Activated CD4-positive, alpha-beta T cell treated with anti-CD3 and anti-CD28 coated beads, Interleukin-2, amount 10 ng/mL, durations not matched to agents 7 days and 5 days (primary cell): ENCODE results near the gene ECT2L. TPM values are rescaled to one million over a fixed set of nuclear protein-coding genes. Genes with fewer than 3 reads are reported as not detected.

Source experiments
- CTCF ChIA-PET: fragments of 350-600 bp; sonication (Branson Sonifier 250); formaldehyde crosslinking; loops from one replicate; lab custom pipeline; 2021; ENCODE audit warnings: antibody characterized with exemption; lab: Charles Lee
- POLR2A ChIA-PET: fragments of 350-600 bp; sonication (Branson Sonifier 250); formaldehyde crosslinking; loops from one replicate; lab custom pipeline; 2021; ENCODE audit warnings: antibody characterized with exemption; lab: Charles Lee
- DNase-seq: peaks from one replicate; pipeline ENCODE4 v3.0.0-alpha.2; 2020
- H3K27ac Mint-ChIP-seq: one replicate; pipeline ENCODE4 v1.8.0; 2021; ENCODE audit warnings: mild to moderate bottlenecking, moderate library complexity, mixed read lengths
- H3K27me3 Mint-ChIP-seq: one replicate; pipeline ENCODE4 v1.8.0; 2021; ENCODE audit warnings: mixed read lengths
- H3K36me3 Mint-ChIP-seq: one replicate; pipeline ENCODE4 v1.8.0; 2021; ENCODE audit warnings: low read depth, mixed read lengths
- H3K4me1 Mint-ChIP-seq: one replicate; pipeline ENCODE4 v1.8.0; 2021; ENCODE audit warnings: mixed read lengths
- H3K4me3 Mint-ChIP-seq: one replicate; pipeline ENCODE4 v1.8.0; 2021; ENCODE audit warnings: mild to moderate bottlenecking, moderate library complexity, mixed read lengths
- H3K9me3 Mint-ChIP-seq: one replicate; pipeline ENCODE4 v1.8.0; 2021; ENCODE audit warnings: mixed read lengths
- total RNA-seq, 2 experiments: library from RNA; stranded (reverse); gene quantifications; one replicate each; pipeline ENCODE4 v1.2.3, GENCODE V29; 2021

Gene ECT2L
- total RNA-seq, 2 experiments from 2014 or later, result not detected

- Mint-ChIP-seq H3K36me3 (no peaks in the 10 kb centered on the region), H3K4me3 (no peak overlapping the region), H3K4me1 (no peaks in the 10 kb centered on the region), H3K27ac (no peak overlapping the region), H3K27me3 (no peaks in the 10 kb centered on the region), H3K9me3 (no peaks in the 10 kb centered on the region)
- no peak for DNase-seq
- POLR2A ChIA-PET, result no interaction called here
- CTCF ChIA-PET, result interaction anchor here (1.3 kb wide), 1 partner anchor 9 kb away, joined by 4 read pairs; no protein-coding TSS in a partner anchor
Observed at GRCh38 chr6:138873191-138873590, 77.3 kb downstream of the ECT2L start.

GRCh38 chr6:138882369-138883017 is 86.6 kb downstream of the ECT2L start:
- Mint-ChIP-seq H3K27me3 (no peaks in the 10 kb centered on the region), H3K4me3 (no peak overlapping the region), H3K9me3 (no peaks in the 10 kb centered on the region), H3K4me1 (no peaks in the 10 kb centered on the region), H3K27ac (no peak overlapping the region), H3K36me3 (no peaks in the 10 kb centered on the region)
- no peak for DNase-seq
- ChIA-PET POLR2A (no interaction called here), CTCF (interaction anchor here (1.0 to 1.2 kb wide), 3 partner anchors 9 to 18 kb away, joined by 3 to 4 read pairs (median 3); no protein-coding TSS in a partner anchor)

- ChIA-PET CTCF (no interaction called here), POLR2A (no interaction called here)
- H3K36me3 Mint-ChIP-seq, result no peaks in the 10 kb centered on the region
- H3K4me3 Mint-ChIP-seq, result no peak overlapping the region
- H3K4me1 Mint-ChIP-seq, result no peaks in the 10 kb centered on the region
- no peak for DNase-seq
- no peak overlapping the region for H3K27ac Mint-ChIP-seq
- H3K27me3 Mint-ChIP-seq, result no peaks in the 10 kb centered on the region
- H3K9me3 Mint-ChIP-seq, result no peaks in the 10 kb centered on the region
Observed at GRCh38 chr6:138885156-138885819, 89.4 kb downstream of the ECT2L start.

GRCh38 chr6:138891255-138891986 is 95.5 kb downstream of the ECT2L start:
- POLR2A ChIA-PET, result no interaction called here
- H3K9me3 Mint-ChIP-seq, result no peaks in the 10 kb centered on the region
- H3K4me3 Mint-ChIP-seq, result no peak overlapping the region
- CTCF ChIA-PET, result interaction anchor here (1.1 kb wide), 1 partner anchor 14 kb away, joined by 3 read pairs; no protein-coding TSS in a partner anchor
- no peak overlapping the region for H3K27ac Mint-ChIP-seq
- H3K4me1 Mint-ChIP-seq, result no peaks in the 10 kb centered on the region
- peaks cover 1% of the 10 kb centered on the region for H3K36me3 Mint-ChIP-seq
- no peak for DNase-seq
- H3K27me3 Mint-ChIP-seq, result no peaks in the 10 kb centered on the region

GRCh38 chr6:138896104-138896756 is 100.3 kb downstream of the ECT2L start:
- no peak overlapping the region for H3K4me3 Mint-ChIP-seq
- H3K4me1 Mint-ChIP-seq, result no peaks in the 10 kb centered on the region
- H3K36me3 Mint-ChIP-seq, result peaks cover 17% of the 10 kb centered on the region
- no peaks in the 10 kb centered on the region for H3K27me3 Mint-ChIP-seq
- H3K27ac Mint-ChIP-seq, result no peak overlapping the region
- CTCF ChIA-PET, result interaction anchor here (0.6 to 1.3 kb wide), 4 partner anchors 28 to 402 kb away, joined by 3 to 4 read pairs (median 3); no protein-coding TSS in a partner anchor
- DNase-seq, result no peak
- H3K9me3 Mint-ChIP-seq, result no peaks in the 10 kb centered on the region
- POLR2A ChIA-PET, result no interaction called here

GRCh38 chr6:138897031-138897430 is 101.1 kb downstream of the ECT2L start:
- Mint-ChIP-seq H3K27ac (no peak overlapping the region), H3K27me3 (no peaks in the 10 kb centered on the region), H3K4me1 (no peaks in the 10 kb centered on the region), H3K36me3 (peaks cover 19% of the 10 kb centered on the region), H3K4me3 (no peak overlapping the region), H3K9me3 (no peaks in the 10 kb centered on the region)
- no peak for DNase-seq
- ChIA-PET CTCF (interaction anchor here (1.3 kb wide), 1 partner anchor 47 kb away, joined by 3 read pairs; no protein-coding TSS in a partner anchor), POLR2A (no interaction called here)

- POLR2A ChIA-PET, result interaction anchor here (0.6 kb wide), 1 partner anchor 260 kb away, joined by 3 read pairs; no protein-coding TSS in a partner anchor
- Mint-ChIP-seq H3K4me3 (no peak overlapping the region), H3K36me3 (peaks cover 44% of the 10 kb centered on the region), H3K4me1 (no peaks in the 10 kb centered on the region), H3K27me3 (no peaks in the 10 kb centered on the region), H3K9me3 (no peaks in the 10 kb centered on the region), H3K27ac (no peak overlapping the region)
- DNase-seq, result no peak
- CTCF ChIA-PET, result no interaction called here
Observed at GRCh38 chr6:138907167-138907566, 111.3 kb downstream of the ECT2L start.

GRCh38 chr6:138909511-138909910 is 113.6 kb downstream of the ECT2L start:
- Mint-ChIP-seq H3K4me1 (no peaks in the 10 kb centered on the region), H3K4me3 (no peak overlapping the region), H3K36me3 (peaks cover 58% of the 10 kb centered on the region), H3K9me3 (no peaks in the 10 kb centered on the region), H3K27ac (no peak overlapping the region), H3K27me3 (no peaks in the 10 kb centered on the region)
- ChIA-PET POLR2A (no interaction called here), CTCF (no interaction called here)
- no peak for DNase-seq

- Mint-ChIP-seq H3K27ac (no peak overlapping the region), H3K9me3 (no peaks in the 10 kb centered on the region), H3K4me1 (no peaks in the 10 kb centered on the region), H3K4me3 (no peak overlapping the region), H3K36me3 (peaks cover 58% of the 10 kb centered on the region), H3K27me3 (no peaks in the 10 kb centered on the region)
- CTCF ChIA-PET, result no interaction called here
- POLR2A ChIA-PET, result no interaction called here
- no peak for DNase-seq
Observed at GRCh38 chr6:138909975-138910374, 114.1 kb downstream of the ECT2L start.

- Mint-ChIP-seq H3K4me1 (no peaks in the 10 kb centered on the region), H3K4me3 (no peak overlapping the region), H3K36me3 (peaks cover 50% of the 10 kb centered on the region), H3K27ac (no peak overlapping the region), H3K27me3 (no peaks in the 10 kb centered on the region), H3K9me3 (no peaks in the 10 kb centered on the region)
- DNase-seq, result no peak
- CTCF ChIA-PET, result no interaction called here
- POLR2A ChIA-PET, result no interaction called here
Observed at GRCh38 chr6:138912308-138912707, 116.4 kb downstream of the ECT2L start.

GRCh38 chr6:138914701-138915100 is 118.8 kb downstream of the ECT2L start:
- Mint-ChIP-seq H3K4me1 (no peaks in the 10 kb centered on the region), H3K4me3 (no peak overlapping the region), H3K27ac (no peak overlapping the region), H3K36me3 (peaks cover 42% of the 10 kb centered on the region), H3K27me3 (no peaks in the 10 kb centered on the region), H3K9me3 (no peaks in the 10 kb centered on the region)
- POLR2A ChIA-PET, result no interaction called here
- CTCF ChIA-PET, result no interaction called here
- DNase-seq, result no peak

GRCh38 chr6:138920906-138921305 is 125.0 kb downstream of the ECT2L start:
- ChIA-PET CTCF (interaction anchor here (1.5 kb wide), 1 partner anchor 10 kb away, joined by 5 read pairs; no protein-coding TSS in a partner anchor), POLR2A (no interaction called here)
- no peak overlapping the region for H3K27ac Mint-ChIP-seq
- no peaks in the 10 kb centered on the region for H3K4me1 Mint-ChIP-seq
- H3K36me3 Mint-ChIP-seq, result peaks cover 15% of the 10 kb centered on the region
- H3K27me3 Mint-ChIP-seq, result no peaks in the 10 kb centered on the region
- H3K4me3 Mint-ChIP-seq, result no peak overlapping the region
- DNase-seq, result no peak
- no peaks in the 10 kb centered on the region for H3K9me3 Mint-ChIP-seq
